Glomerular visceral epithelial cell (primary cell): ENCODE measurements around the gene MCF2L.

ENCODE experiments used
- DNase-seq: peaks from one replicate; pipeline ENCODE4 v3.0.0-alpha.2; 2016; ENCODE audit errors: extremely low spot score

MCF2L gene

DNA sequence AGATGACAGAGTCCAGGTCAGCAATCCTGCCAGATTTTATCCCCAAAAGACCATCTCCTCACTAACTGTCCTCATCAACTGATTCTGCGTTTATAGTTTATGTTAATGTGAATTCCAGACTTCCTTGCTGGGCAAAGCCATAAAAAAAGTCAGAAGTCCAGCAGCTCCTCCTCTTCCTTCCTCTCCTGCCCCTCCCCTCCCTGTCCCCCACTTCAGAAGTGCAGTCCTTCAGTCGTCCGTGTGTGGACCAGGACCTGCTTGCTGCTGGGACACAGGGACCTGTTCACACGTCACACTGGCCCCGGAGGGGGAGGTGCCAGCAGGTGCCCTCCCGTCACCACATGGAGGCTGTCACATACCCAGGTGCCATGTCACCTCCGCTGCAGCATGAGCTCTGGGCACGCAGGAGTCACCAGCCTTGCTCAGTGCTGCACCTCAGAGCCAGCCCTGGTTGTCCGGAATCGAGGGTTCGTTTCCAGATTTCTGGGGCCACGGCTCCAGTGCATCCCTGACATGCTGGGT lies 4.0 kb upstream of the MCF2L start:
- DNase-seq: no peak

DNA sequence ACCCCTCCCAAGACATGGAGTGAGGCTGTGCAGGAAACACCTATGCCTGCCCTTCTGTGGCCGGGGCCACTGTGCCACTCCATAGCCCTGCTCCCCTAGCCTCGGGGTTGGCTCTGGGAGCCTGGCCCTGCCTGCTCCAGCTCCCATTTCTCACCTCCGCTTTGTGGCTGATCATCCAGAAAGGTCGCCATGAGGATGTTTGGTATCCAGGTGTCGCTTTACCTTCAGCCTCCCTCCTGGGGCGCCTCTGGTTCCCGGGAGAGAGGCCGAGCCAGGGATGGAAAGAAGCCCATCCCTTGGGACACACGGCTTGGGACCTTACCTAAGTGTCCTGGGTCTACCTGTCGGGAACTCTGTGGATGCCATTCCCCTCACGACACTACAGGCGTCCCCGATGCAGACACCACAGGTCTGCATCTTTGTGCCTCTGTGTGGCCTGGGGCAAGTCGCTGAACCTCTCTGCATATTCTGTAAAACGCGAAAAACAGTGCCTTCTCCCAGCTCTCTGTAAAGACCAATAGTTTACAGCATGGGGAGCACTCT lies 3.4 kb upstream of the MCF2L start:
- DNase-seq: no peak

DNA sequence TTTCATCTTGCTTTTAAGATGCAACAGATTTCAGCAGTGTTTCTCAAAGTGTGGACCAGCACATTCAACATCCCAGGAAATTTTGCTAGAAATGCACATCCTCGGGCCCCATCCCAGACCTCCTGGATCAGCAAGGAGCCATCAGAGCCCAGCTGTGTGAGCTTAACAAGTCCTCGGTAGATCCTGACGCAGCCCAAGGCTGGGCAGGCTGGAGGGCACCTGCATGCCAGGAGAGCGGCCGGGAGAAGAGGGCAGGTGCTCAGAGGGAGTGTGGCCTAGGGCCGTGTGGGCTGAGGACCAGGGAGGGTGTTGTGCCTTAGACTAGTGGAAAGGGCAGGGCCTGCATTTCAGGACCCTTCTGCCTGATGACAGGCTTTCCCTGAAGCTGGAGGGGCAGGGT lies 2.2 kb upstream of the MCF2L start:
- no peak for DNase-seq

DNA sequence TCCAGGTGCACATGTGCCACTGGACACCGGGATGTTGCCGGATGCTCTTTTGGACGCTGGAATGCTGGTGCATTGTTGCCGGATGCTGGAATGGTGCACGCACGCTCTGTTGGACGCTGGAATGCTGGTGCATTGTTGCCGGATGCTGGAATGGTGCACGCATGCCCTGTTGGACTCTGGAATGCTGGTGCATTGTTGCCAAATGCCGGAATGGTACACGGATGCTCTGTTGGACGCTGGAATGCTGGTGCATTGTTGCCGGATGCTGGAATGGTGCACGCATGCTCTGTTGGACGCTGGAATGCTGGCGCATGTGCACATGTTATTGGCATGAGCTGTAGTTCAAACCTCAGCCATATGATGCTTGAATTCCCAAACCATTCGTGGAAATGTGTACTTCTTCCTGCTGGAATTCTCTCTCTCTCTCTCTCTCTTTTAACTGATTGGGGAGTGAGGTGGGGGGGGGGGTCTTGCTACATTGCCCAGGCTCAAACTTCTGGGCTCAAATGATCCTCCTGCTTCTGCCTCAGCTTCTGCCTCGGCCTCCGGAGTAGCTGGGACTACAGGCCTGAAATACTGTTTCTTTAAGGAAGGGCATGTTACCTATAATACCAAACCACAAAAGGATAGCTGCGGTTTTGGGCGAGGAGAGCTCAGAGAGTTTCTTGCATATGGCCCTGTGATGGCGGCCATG lies 1.2 kb upstream of the MCF2L start:
- DNase-seq: peak; percentile 43

DNA sequence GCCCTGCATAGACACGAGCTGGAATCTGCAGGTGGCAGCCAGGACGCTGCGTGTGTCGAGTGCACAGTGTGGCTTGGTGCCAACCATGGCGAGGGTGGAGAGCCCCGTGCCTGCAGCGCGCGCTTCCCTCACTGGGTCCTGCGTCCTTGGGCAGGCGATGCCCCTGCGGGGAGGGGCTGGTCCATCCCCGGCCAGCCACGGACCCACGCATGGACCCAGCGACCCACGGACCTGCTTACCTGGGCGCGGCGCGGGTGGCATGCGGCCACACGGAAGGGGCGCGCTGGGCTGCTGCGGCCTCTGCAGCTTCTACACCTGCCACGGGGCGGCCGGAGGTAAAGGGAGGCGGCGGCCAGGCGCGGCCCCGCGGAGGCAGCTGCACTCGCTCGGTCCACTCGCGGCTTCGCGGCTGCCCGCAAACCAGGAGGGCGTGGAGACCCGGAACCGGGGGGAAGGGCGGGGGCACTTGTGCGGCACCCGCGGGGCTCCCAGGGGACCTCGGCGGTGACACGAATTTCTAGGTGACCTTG lies 569 bp upstream of the MCF2L start:
- DNase-seq: peak; percentile 29

DNA sequence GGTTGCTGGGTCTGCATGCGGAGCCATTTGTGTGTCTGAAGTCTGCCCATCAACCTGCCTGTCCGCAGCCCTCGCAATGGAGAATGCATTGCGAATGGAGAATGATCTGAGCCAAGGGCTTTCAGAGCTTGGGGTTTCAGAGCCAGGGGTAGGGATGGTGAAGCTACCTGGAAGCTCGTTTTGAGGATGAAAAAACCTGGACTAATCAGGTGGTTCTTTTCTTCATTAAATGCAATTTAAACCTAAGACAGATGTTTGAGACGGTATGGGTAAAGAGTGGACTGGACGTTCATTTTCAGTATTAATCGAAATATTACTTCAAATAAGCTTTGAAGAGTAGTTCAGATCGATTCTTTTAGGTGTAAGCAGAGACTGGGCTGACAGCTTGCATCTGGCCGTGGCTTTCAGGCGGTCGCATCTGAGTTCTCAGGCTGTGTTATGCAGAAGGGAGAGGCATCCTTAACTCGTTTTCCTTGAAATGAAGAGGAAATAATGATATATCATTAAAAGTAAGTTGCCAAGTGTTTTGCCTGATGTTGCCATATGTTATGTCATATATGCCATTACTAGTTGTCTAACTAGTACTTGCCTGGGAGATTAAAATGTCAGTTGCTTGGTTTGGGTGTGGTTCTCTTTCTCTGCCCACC lies 801 bp downstream of the MCF2L start:
- DNase-seq: no peak

DNA sequence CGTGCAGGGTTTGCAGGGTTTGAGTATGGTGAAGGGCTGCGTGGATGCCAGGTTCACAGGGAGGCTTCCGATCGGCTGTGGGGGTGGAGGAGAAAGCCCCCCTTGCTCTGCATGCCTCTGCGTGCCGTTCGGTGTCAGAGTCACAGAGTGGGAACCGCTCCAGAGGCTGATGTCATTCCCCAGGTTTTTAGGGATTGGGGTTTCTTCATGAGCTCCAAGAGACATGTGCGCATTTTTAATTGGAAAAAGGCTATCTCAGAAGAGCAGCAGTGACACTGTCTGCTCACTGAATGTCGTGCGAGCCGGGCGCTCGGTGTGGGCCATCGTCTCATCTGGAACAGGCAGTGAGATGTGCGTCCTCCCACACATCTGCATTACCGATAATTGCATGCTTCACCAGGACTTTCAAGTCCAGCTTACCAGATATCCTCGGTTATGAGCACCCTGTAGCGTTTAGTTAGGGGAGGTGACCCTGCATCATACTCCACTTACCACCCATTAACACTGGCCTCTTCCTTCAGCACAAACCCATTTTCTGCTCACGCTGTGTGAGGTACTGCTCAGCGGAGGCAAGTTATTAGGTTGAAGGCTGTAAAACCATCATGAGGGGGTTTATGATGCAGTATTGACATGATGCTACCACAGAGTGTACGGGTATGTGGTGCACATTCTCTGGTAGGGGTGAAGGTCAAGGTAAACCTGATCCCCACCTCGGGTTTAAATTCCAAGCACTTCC lies 1.7 kb downstream of the MCF2L start:
- no peak for DNase-seq

DNA sequence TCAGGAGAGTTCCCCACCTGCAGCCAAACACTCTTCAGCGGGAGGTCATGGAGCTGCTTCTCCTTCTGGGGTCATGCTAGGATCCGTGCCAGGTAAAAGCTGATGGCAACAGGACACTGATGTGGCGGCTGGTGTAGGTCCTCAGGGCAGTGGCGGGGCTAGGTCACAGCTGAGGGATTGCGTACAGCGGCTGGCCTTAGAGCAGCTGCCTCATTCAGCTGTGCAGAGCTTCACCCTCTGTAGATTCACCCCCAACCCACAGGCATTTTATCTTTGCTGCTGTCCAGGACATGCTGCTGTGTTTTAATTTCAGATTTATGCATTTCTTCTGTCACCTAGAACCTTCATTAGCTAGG lies 2.3 kb downstream of the MCF2L start:
- DNase-seq: no peak

DNA sequence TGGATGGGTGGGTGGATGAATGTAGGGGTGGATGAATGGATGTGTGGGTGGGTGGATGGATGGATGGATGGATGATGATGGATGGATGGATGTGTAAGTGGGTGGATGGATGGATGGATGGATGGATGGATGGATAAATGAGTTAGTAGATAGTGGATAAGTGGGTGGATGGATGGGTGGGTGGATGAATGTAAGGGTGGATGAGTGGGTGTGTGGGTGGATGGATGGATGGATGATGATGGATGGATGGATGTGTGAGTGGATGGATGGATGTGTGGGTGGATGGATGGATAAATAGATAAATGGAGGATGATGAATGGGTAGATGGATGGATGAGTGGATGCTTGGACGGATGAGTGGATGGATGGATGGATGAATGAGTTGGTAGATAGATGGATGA lies 3.2 kb downstream of the MCF2L start:
- no peak for DNase-seq

DNA sequence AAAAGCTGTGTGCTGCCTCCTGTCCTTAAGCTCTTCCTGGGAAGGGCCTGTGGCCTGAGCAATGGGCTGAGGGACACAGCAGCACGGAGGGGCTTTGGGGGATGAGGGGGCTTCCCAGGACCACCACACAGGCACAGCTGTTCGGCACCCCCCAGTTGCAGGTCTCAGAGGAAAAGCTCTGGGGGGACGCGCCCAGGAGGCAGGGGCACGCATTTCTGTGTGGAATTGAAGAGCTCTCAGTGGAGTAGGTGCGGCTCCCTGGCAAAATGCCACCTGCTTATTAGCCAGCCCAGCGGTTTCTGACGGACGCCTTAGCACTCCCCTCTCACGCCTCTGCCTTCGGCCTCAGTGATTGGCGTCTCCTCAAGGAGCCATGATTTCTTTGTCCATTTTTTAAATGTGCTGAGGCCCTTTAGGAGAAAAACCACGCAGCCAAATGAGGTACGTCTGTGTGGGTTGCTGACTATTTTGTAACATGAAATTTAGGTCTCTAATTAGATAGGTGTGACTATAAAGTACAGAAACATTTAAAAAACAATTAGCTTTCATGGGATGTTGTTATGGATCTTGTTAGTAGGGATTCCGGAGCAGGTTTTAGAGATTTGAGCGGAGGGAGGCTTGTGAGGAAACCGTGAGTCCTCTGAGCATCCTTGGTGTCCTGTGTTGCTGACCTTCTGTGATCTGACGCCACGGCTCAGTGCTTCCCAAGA lies 4.0 kb downstream of the MCF2L start:
- DNase-seq: no peak

DNA sequence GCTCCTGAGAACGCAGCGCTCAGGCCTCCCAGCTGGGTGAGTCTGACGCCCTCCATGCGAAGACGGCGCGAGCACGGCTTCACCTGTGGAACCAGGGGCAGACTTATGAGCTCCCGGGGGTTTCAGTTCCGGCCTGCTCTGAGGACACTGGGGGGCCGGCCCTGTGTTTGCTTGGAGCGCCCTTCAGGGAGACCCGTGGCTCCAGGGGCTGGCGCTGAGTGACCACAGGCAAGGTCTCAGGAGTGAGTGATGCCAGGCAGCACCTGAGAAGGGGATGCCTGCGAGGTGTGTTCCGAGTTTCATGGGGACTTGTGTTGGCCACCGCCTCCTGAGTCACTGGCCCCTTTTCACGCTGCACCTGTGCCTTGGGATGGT lies 4.5 kb downstream of the MCF2L start:
- DNase-seq: no peak

DNA sequence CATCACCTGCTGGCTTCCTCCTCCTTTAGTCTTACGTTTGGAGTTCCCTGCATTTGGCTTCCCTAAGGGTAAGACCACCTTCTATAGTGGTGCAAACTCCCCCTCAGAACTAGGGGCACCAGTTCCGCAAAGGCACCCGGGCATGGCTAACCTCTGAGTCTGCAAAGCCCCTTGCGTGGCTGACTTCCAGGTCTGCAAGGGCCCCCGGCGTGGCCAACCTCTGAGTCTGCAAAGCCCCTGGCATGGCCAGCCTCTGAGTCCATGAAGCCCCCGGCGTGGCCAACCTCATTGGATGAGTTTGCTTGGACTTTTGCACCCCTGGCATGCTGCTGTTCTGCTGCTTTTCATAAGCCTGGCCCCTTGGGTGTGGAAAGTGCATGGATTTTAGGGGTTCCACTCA lies 5.1 kb downstream of the MCF2L start:
- DNase-seq: no peak

DNA sequence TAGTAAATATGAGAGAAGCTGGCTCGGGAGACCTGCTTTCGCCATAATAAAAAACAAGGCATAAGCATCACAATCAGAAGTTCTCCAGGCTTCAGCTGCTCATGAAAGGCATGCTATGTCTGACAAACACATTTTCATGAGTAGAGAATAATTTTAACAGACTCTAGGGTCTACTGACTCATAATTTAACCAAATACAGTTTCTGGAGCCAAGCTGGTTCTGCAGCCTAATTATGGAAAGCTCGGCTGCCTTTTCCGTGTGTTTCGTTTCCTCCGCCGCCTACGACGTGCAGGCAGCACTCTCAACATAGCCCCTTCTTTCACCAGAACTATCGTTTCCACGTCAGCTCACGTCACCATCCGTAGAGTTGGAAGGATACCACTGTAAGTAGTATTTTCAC lies 5.7 kb downstream of the MCF2L start:
- DNase-seq: no peak

DNA sequence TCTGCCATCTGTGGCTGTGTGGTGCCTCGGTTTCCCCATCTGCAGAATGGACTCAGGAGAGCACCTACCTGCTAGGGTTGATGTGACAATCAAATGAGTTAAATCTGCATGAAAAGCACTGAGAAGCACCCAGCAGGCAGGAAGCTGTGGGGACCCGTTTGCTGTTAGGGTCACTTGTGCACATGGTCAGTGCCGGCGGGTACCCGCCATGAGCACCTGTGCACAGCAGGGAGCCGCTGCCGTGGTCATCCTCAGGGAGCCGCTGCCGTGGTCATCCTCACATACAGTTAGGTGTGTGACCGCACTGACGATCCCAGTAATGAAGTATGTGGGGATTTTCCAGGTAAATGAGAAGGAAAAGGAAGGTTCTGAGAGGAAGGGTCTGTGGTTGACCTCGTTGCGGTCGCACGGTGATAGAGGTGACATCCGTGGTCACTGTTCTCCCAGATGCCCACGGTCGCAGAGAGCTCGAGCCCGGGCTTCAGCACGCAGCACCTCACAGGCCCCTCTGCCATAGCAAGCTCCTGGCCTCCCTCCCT lies 6.5 kb downstream of the MCF2L start:
- DNase-seq: no peak

DNA sequence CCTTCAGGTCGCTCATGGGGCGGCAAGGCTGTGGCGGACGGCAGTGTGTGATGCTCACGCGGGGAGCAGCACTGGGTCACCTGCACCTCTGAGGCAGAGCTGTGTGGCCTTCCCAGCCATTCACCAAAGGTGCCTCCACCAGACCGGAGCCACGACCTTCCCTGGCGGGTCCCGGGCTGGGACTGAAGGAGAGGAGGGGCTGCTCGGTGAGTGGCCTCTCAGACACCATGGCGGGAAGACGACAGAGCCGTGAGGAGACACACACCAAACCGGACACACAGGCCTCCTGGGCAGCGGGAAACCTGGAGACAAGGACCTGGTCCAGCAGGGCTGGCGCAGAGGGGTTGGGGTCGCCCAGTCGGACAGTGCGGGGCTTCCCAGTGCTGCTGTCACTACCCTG lies 7.5 kb downstream of the MCF2L start:
- DNase-seq: no peak

DNA sequence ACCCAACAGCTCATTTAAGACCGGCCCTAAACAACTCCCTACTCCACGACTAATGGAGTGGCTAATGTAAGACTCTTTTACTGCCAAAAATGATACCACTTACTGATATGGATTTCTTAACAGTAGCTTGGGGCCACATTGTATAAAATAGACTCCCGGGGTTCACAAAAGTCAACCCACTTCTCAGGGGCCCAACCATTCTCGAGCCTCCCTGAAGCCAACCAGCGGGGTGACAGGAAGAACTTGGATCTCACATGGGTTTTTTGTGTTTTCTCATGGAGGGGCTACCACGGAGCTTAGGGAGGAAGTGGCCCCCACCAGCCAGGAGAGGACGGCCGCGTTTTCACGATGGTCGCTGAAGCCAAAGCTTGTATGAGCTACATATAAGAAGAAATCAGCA lies 8.1 kb downstream of the MCF2L start:
- DNase-seq: no peak

DNA sequence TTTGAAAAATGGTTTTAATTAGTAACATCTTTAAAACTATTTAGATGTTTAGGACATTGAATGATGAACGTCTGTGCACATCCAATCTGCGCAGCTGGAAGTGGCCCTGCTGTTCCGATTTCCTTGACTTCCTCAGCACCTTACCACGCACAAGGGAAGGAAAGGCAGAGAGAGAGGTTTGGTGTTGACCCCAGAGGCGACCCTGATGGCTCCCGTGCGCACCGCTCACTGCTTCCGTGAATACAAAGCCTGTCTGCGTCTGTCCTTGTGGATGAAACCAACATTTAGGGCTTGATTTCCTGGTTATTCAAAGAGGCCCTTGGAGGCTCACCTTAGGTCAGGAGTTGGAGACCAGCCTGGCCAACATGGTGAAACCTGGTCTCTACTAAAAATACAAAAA lies 8.5 kb downstream of the MCF2L start:
- no peak for DNase-seq

DNA sequence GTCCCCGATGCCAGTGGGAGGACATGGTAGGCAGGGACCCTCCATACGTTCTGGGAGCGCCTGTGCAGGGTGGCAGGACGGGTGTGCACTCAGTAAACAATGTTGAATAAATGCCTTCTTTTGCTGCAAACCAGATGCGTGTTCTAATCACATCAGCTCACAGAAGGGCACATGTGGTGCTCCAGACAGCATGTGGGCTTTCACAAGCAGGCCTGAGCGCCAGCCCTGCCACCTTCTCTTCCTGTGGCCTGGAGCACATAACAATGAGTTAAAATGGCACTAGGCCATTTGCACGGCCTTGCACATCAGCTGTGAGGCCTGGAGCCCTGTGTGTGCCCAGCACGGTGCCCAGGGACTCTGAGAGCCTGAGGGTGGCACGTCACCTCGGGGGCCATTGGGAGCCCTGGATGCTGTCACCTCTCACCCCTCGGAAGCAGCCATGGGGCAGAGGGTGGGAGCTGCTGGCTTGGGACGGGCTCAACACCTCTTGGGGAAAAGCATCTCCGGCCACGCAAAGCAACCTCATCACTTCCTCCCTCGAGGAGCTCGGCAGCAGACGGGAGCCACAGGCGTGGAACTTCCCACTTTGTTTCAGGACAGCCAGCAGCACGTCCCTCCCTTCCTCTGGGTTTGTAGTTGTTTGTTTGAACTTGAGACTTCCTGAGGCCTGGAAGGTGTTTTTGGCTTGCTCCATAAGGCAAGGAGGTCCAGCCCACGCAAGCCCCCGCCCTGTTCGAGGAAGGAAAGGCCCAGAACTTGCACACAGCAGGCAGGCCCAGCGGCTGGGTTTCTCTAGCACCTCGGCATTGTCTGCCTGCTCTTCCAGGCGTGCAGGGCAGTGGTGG lies 9.8 kb downstream of the MCF2L start:
- DNase-seq: no peak

DNA sequence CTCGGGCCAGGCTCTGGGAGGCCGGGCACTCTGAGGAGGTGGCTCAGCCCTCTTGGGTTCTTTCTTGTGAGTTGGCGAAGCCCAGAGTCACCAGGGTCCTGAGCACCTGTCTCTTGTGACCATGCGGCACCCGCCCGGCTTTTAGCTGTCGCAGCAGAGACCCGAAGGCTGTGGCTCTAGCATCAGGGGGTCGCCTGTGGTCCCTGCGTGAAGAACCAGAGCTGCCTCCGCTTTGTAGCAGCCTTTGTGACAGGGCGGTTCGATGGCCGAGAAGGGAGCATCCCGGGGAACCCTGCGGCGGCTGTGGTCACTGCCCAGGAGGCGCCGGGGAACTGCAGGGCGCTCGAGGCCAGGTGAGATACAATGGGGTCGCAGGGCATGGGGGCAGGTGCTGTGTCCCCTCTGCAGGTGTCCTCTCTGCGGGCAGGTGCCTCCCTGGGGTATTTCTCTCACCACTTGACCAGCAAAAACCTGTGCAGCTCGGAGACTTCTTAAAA lies 10.4 kb downstream of the MCF2L start:
- DNase-seq: no peak

DNA sequence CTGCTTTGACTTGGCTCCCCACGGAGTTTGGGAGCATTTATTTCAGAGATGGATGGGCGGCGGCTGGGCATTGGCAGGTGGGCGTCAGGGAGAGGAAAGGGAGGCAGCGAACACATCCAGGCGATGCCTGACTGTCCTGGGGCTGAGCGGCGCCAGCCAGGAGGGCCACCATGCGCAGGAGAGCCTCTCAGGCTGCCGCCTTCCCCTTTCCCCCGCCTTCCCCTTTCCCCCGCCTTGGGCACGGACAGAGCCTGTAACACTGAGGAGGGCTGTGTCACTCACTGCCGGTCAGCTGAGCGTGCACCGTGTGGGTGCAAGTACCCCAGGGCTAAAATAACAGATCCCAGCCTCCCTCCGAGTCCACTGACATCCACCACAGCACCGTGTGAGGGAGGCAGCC lies 11.4 kb downstream of the MCF2L start:
- DNase-seq: no peak

DNA sequence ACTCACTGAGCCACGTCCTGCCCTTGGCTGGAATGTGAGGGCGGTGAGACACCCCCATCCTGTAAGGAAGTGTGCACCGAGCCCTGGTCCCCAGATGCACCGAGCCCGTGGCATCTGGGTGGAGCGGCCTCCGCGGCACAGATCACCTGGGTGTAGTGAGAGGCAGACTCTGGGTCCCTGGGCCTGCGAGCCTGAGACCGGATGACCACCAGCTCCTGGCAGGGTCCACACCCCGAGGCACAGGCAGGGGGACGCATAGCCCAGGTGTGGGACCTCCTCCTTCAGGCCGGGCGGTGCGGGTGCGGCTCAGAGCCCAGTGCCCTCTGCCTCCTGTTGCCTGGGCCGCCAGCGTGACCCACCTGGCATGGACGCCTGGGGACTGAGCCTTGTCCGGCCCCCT lies 12.4 kb downstream of the MCF2L start:
- DNase-seq: no peak
